Osteoblast (primary cell): ENCODE data around the gene GTF2I. TPM values are rescaled to one million over a fixed set of nuclear protein-coding genes. Genes with fewer than 3 reads are reported as not detected.

Experiments
- DNase-seq: peaks from one replicate; pipeline ENCODE4 v3.0.0; 2011; ENCODE audit warnings: low spot score, mixed read lengths; ENCODE audit not compliant: insufficient read length; ENCODE audit errors: missing footprints
- H2AFZ ChIP-seq: 2 replicates; pipeline ENCODE4 v1.6.0; 2011; ENCODE audit warnings: mild to moderate bottlenecking, low read length
- H3K27ac ChIP-seq: 2 replicates; pipeline ENCODE4 v1.5.1; 2011; ENCODE audit warnings: mild to moderate bottlenecking, low read depth, low read length, moderate library complexity
- H3K27me3 ChIP-seq: 2 replicates; pipeline ENCODE4 v1.6.0; 2012; ENCODE audit warnings: mild to moderate bottlenecking, control low read depth, inconsistent platforms, low read length, moderate library complexity; ENCODE audit not compliant: insufficient read depth
- H3K36me3 ChIP-seq: 2 replicates; pipeline ENCODE4 v1.5.1; 2011; ENCODE audit warnings: mild to moderate bottlenecking, low read length, control low read depth, moderate library complexity; ENCODE audit not compliant: insufficient read depth
- H3K4me1 ChIP-seq: 2 replicates; pipeline ENCODE4 v1.5.1; 2011; ENCODE audit warnings: mild to moderate bottlenecking, low read length, control low read depth, moderate library complexity; ENCODE audit not compliant: insufficient read depth
- H3K4me2 ChIP-seq: 2 replicates; pipeline ENCODE4 v1.6.0; 2011; ENCODE audit warnings: mild to moderate bottlenecking, low read length; ENCODE audit not compliant: insufficient read depth
- H3K4me3 ChIP-seq: fragments of 200-600 bp; sonication (generic); 3 replicates; pipeline ENCODE4 v1.5.1; 2012; ENCODE audit warnings: mild to moderate bottlenecking, low read length, inconsistent platforms; ENCODE audit not compliant: insufficient read depth
- H3K79me2 ChIP-seq: 2 replicates; pipeline ENCODE4 v1.6.0; 2012; ENCODE audit warnings: mild to moderate bottlenecking, low read length, control low read depth, inconsistent platforms; ENCODE audit not compliant: insufficient read depth
- H3K9me3 ChIP-seq: 2 replicates; pipeline ENCODE4 v1.5.1; 2011; ENCODE audit warnings: low read depth, low read length, control low read depth
- H4K20me1 ChIP-seq: 2 replicates; pipeline ENCODE4 v1.6.0; 2012; ENCODE audit warnings: mild to moderate bottlenecking, low read length, control low read depth; ENCODE audit not compliant: insufficient read depth
- CTCF ChIP-seq: IDR thresholded peaks from 2 replicates; pipeline ENCODE4 v1.5.1; 2011; ENCODE audit warnings: mild to moderate bottlenecking, low read depth, low read length, moderate library complexity; ENCODE audit errors: extremely low read depth
- total RNA-seq: library from RNA; depleted of rRNA; stranded (reverse); fragments of >200 nt; gene quantifications from 2 replicates; pipeline ENCODE4 v1.2.3, GENCODE V29; 2012

Gene GTF2I
- total RNA-seq, 1 donor = 143 TPM

GRCh38 chr7:74674166-74674565 is 16.6 kb downstream of the GTF2I start:
- Histone ChIP-seq H3K4me3 (no peak overlapping the region), H3K4me1 (no peaks in the 10 kb centered on the region), H3K27me3 (no peaks in the 10 kb centered on the region), H3K36me3 (peaks cover 17% of the 10 kb centered on the region), H3K79me2 (peaks cover 97% of the 10 kb centered on the region), H3K27ac (no peak overlapping the region), H3K4me2 (no peak overlapping the region), H2AFZ (no peak overlapping the region), H4K20me1 (peaks cover 63% of the 10 kb centered on the region), H3K9me3 (no peaks in the 10 kb centered on the region)
- TF ChIP-seq CTCF = no peak
- no peak for DNase-seq

GRCh38 chr7:74682829-74683228 is 25.3 kb downstream of the GTF2I start:
- Histone ChIP-seq H3K4me1 (no peaks in the 10 kb centered on the region), H3K4me3 (no peak overlapping the region), H3K79me2 (peaks cover 94% of the 10 kb centered on the region), H3K9me3 (no peaks in the 10 kb centered on the region), H3K4me2 (no peak overlapping the region), H2AFZ (no peak overlapping the region), H3K27ac (no peak overlapping the region), H3K27me3 (no peaks in the 10 kb centered on the region), H3K36me3 (peaks cover 5% of the 10 kb centered on the region), H4K20me1 (peaks cover 78% of the 10 kb centered on the region)
- no peak for TF ChIP-seq CTCF
- no peak for DNase-seq

- no peak overlapping the region for H3K4me2 ChIP-seq
- H3K79me2 ChIP-seq = peaks cover 95% of the 10 kb centered on the region
- no peaks in the 10 kb centered on the region for H3K4me1 ChIP-seq
- no peak overlapping the region for H2AFZ ChIP-seq
- no peak overlapping the region for H3K4me3 ChIP-seq
- no peaks in the 10 kb centered on the region for H3K27me3 ChIP-seq
- no peak for DNase-seq
- no peak overlapping the region for H3K27ac ChIP-seq
- peaks cover 77% of the 10 kb centered on the region for H4K20me1 ChIP-seq
- TF ChIP-seq CTCF = no peak
- no peaks in the 10 kb centered on the region for H3K36me3 ChIP-seq
- no peaks in the 10 kb centered on the region for H3K9me3 ChIP-seq
Measured at GRCh38 chr7:74683799-74684198, 26.3 kb downstream of the GTF2I start.

- Histone ChIP-seq H4K20me1 (peaks cover 72% of the 10 kb centered on the region), H3K27me3 (no peaks in the 10 kb centered on the region), H3K36me3 (peaks cover 2% of the 10 kb centered on the region), H3K9me3 (no peaks in the 10 kb centered on the region), H3K4me3 (no peak overlapping the region), H3K4me2 (no peak overlapping the region), H3K4me1 (no peaks in the 10 kb centered on the region), H3K79me2 (peaks cover 94% of the 10 kb centered on the region), H2AFZ (no peak overlapping the region), H3K27ac (no peak overlapping the region)
- TF ChIP-seq CTCF = no peak
- no peak for DNase-seq
Measured at GRCh38 chr7:74684473-74684872, 27.0 kb downstream of the GTF2I start.
